ENCODE measurements around the gene ACTR3C.

DNA sequence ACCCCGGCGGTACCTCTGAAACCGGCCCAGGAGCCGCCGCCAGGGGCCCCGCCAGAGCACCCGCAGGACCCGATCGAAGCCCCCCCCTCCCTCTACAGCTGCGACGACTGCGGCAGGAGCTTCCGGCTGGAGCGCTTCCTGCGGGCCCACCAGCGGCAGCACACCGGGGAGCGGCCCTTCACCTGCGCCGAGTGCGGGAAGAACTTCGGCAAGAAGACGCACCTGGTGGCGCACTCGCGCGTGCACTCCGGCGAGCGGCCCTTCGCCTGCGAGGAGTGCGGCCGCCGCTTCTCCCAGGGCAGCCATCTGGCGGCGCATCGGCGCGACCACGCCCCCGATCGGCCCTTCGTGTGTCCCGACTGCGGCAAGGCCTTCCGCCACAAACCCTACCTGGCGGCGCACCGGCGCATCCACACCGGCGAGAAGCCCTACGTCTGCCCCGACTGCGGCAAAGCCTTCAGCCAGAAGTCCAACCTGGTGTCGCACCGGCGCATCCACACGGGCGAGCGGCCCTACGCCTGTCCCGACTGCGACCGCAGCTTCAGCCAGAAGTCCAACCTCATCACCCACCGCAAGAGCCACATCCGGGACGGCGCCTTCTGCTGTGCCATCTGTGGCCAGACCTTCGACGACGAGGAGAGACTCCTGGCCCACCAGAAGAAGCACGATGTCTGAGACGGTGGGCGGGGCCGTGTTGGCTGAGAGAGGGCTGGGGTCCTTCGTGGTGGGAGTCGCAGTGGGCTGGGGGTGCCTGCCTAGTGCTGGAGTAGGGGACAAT is 49.1 kb upstream of the ACTR3C start:
- TF ChIP-seq, protein P1, sequence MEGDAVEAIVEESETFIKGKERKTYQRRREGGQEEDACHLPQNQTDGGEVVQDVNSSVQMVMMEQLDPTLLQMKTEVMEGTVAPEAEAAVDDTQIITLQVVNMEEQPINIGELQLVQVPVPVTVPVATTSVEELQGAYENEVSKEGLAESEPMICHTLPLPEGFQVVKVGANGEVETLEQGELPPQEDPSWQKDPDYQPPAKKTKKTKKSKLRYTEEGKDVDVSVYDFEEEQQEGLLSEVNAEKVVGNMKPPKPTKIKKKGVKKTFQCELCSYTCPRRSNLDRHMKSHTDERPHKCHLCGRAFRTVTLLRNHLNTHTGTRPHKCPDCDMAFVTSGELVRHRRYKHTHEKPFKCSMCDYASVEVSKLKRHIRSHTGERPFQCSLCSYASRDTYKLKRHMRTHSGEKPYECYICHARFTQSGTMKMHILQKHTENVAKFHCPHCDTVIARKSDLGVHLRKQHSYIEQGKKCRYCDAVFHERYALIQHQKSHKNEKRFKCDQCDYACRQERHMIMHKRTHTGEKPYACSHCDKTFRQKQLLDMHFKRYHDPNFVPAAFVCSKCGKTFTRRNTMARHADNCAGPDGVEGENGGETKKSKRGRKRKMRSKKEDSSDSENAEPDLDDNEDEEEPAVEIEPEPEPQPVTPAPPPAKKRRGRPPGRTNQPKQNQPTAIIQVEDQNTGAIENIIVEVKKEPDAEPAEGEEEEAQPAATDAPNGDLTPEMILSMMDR (conservative IDR thresholded peaks at IDR 0.05; ENCODE audit: low read length), result no peak
- no peak for TF ChIP-seq EZH2phosphoT487 (IDR thresholded peaks at IDR 0.05; ENCODE audit: borderline replicate concordance, low read depth, low read length)
